ENCODE data around the gene LAMA4. TPM values are rescaled to one million over a fixed set of nuclear protein-coding genes. Genes with fewer than 3 reads are reported as not detected.

The LAMA4 gene
- total RNA-seq, 2 experiments from 2014 or later: not detected

DNA sequence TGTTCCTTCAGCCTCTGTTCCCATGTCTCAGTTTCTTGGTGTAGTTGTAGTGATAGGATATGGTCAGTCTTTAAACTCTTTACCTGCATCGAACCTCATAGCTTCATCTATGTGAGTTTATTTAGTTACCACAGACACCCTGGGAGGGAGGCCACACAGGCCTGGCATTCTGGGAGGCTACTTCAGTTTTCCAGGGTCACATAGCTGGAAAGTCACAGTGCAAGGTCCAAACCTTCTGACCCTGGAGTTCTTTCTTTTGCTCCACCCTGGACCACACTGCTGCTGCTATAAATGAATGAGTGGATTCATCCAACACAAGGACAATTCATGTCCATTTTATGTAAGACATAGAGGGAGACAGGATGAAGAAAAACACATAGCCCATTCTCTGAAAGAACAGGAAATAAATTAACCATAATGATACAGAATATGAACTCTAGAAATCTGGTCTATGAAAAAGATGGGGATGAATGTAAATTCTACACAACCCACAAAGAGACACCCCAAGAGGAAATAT is 60.8 kb downstream of the LAMA4 start:
- ChIA-PET POLR2A (no interaction called here), CTCF (interaction anchor here (0.5 kb wide), 1 partner anchor 130 kb away, joined by 3 read pairs; no protein-coding TSS in a partner anchor)

DNA sequence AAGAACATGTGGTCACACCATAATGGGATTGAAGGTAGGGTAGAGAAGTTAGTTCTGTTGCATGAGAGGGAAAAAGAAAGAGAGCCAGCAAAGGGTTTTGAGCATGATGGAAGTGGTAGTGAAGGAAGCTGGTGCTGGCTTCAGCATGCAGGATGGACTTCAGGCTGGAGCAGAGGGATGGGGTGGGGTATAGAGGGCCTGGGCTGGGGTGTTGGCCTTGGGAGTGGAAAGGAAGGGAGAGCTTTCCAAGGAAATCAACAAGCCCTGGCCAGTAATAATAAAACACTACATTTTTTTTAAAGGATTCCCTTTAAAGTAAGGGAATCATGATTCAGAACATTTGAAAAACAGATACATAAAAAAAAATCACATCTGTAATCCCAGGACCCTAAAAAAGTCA is 61.2 kb downstream of the LAMA4 start:
- POLR2A ChIA-PET: no interaction called here
- CTCF ChIA-PET: interaction anchor here (0.5 kb wide), 1 partner anchor 130 kb away, joined by 3 read pairs; no protein-coding TSS in a partner anchor

- ChIA-PET CTCF (interaction anchor here (1.0 kb wide), 1 partner anchor 21 kb away, joined by 3 read pairs; no protein-coding TSS in a partner anchor), POLR2A (no interaction called here)
Observed at GRCh38 chr6:112191509-112192020, 62.8 kb downstream of the LAMA4 start.

DNA sequence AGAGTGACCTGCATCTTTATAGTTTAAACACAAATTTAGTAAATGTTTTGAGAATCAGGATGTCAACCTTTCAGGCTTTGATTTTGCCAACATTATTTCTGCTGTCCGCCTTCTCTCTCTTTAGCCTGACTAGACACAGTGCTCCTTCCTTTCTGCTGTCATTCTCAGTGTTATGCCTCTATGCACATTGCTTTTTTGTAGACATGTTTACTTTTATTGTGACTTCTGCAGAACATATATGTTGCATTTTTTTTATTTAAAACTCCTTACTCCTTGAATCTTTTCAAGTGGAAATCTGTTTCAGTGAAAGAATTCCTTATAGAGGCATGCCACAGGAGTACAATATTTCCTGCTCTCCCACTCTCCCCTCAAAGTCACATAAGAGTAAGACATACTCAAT is 64.2 kb downstream of the LAMA4 start:
- ChIA-PET CTCF (interaction anchor here (1.5 kb wide), 1 partner anchor 10 kb away, joined by 4 read pairs; no protein-coding TSS in a partner anchor), POLR2A (no interaction called here)

- POLR2A ChIA-PET: no interaction called here
- CTCF ChIA-PET: interaction anchor here (1.5 kb wide), 1 partner anchor 9 kb away, joined by 4 read pairs; no protein-coding TSS in a partner anchor
Observed at GRCh38 chr6:112189494-112189893, 64.9 kb downstream of the LAMA4 start.

GRCh38 chr6:112188906-112189305 is 65.5 kb downstream of the LAMA4 start:
- POLR2A ChIA-PET: no interaction called here
- CTCF ChIA-PET: interaction anchor here (1.5 kb wide), 1 partner anchor 9 kb away, joined by 4 read pairs; no protein-coding TSS in a partner anchor

- ChIA-PET POLR2A (no interaction called here), CTCF (no interaction called here)
Observed at GRCh38 chr6:112187736-112188135, 66.6 kb downstream of the LAMA4 start.

GRCh38 chr6:112184951-112185350 is 69.4 kb downstream of the LAMA4 start:
- CTCF ChIA-PET: no interaction called here

GRCh38 chr6:112183271-112183671 is 71.1 kb downstream of the LAMA4 start:
- CTCF ChIA-PET: no interaction called here
- POLR2A ChIA-PET: no interaction called here

More at GRCh38 chr6:112184951-112185350, 69.4 kb downstream of the LAMA4 start:
- POLR2A ChIA-PET: no interaction called here

DNA sequence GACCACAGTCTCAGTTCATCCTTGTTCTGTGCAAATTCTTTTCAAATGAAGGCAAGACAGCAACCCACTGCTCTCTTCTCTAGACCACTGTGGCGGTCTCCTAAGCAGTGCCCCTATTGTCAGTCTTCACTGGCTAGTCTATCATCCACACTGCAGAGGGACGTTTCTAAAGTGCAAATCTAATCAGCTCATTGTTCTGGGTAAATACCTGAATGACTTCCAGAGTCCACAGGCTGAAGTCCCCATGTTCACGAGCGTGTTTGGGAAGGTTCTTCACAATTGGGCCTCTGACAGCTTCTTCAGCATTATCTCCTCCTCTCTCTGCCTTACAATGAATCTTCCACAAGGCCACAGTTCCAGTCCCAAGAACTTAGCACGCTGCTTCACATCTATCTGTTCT is 73.2 kb downstream of the LAMA4 start:
- CTCF ChIA-PET: interaction anchor here (0.6 to 2.3 kb wide), 5 partner anchors 17 to 134 kb away, joined by 3 to 16 read pairs (median 11); no protein-coding TSS in a partner anchor
- POLR2A ChIA-PET: no interaction called here

GRCh38 chr6:112180095-112180820 is 74.1 kb downstream of the LAMA4 start:
- ChIA-PET CTCF (interaction anchor here (1.0 to 2.3 kb wide), 6 partner anchors 9 to 134 kb away, joined by 3 to 16 read pairs (median 8); no protein-coding TSS in a partner anchor), POLR2A (interaction anchor here (0.5 kb wide), 1 partner anchor 1304 kb away, joined by 5 read pairs; no protein-coding TSS in a partner anchor)

- CTCF ChIA-PET: interaction anchor here (1.0 to 2.3 kb wide), 5 partner anchors 10 to 135 kb away, joined by 3 to 16 read pairs (median 11); no protein-coding TSS in a partner anchor
Observed at GRCh38 chr6:112179631-112180030, 74.7 kb downstream of the LAMA4 start.

DNA sequence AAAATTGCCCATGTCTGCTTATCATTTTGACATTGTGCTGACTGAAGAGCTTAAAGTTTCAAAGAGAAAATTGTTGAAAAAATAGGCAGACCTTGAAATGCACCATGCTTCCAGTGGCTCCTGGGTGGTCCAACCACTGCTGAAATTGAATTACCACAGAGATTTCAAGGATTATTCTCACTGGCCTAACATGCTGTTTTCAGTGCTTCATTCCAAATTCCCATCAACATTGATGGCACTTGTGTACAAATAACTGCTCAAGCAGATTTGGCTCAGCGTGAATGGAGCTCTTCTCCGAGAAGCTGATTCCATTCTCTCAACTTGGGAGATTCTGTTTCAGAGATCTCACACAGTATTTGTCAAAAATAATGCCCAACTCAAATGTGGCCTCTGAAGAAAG is 75.5 kb downstream of the LAMA4 start:
- CTCF ChIA-PET: interaction anchor here (2.2 kb wide), 1 partner anchor 15 kb away, joined by 11 read pairs; no protein-coding TSS in a partner anchor
- POLR2A ChIA-PET: no interaction called here

More at GRCh38 chr6:112179631-112180030, 74.7 kb downstream of the LAMA4 start:
- POLR2A ChIA-PET: interaction anchor here (0.5 kb wide), 1 partner anchor 1305 kb away, joined by 5 read pairs; no protein-coding TSS in a partner anchor

- CTCF ChIA-PET: no interaction called here
- POLR2A ChIA-PET: no interaction called here
Observed at GRCh38 chr6:112177092-112177491, 77.3 kb downstream of the LAMA4 start.

GRCh38 chr6:112176175-112176574 is 78.2 kb downstream of the LAMA4 start:
- CTCF ChIA-PET: interaction anchor here (0.7 to 1.0 kb wide), 2 partner anchors 37 to 135 kb away, joined by 3 read pairs; no protein-coding TSS in a partner anchor
- POLR2A ChIA-PET: no interaction called here

- ChIA-PET CTCF (interaction anchor here (2.5 kb wide), 1 partner anchor 9 kb away, joined by 13 read pairs; no protein-coding TSS in a partner anchor), POLR2A (no interaction called here)
Observed at GRCh38 chr6:112173221-112173804, 81.1 kb downstream of the LAMA4 start.

DNA sequence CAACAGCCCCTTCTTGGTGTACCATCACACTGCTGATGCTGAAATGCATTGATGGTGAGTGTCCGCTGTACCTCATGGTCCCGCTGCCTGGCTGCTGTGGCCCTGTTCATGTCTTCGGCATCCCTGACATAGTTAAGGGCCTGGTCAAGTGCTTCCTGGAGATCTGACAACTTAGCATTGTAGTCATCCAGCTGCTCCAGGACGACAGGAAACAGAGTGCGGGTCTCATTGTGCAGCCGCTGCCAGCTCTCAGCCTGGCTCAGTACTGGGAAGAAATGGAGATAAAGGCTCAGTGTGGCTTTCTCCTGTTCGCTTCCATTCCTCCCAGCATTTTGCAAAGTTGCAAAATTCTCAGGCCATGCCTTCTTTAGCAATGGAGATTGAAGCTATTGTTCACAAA is 81.8 kb downstream of the LAMA4 start:
- POLR2A ChIA-PET: no interaction called here
- CTCF ChIA-PET: interaction anchor here (2.5 kb wide), 1 partner anchor 9 kb away, joined by 13 read pairs; no protein-coding TSS in a partner anchor

- CTCF ChIA-PET: no interaction called here
Observed at GRCh38 chr6:112169541-112169940, 84.8 kb downstream of the LAMA4 start.

More at GRCh38 chr6:112169541-112169940, 84.8 kb downstream of the LAMA4 start:
- POLR2A ChIA-PET: no interaction called here

Measured in activated CD8-positive, alpha-beta memory T cell treated with anti-CD3 and anti-CD28 coated beads for 36 hours (primary cell).